GM19468 (cell line): ENCODE measurements around the gene TMEM60.
"Not testable (repeated sequence)": the region's sequence is repeated elsewhere in the genome, so short reads cannot be mapped to it uniquely, and the experiment has no call there.

Experiments
- ATAC-seq: cut with Tn5 transposase; IDR thresholded peaks from one replicate; pipeline ENCODE4 v1.9.1; 2021; ENCODE audit warnings: mild to moderate bottlenecking, moderate library complexity, moderate number of reproducible peaks; ENCODE audit not compliant: unreplicated experiment; ENCODE audit errors: extremely low read depth

Gene TMEM60, protein sequence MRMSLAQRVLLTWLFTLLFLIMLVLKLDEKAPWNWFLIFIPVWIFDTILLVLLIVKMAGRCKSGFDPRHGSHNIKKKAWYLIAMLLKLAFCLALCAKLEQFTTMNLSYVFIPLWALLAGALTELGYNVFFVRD

GRCh38 chr7:77798394-77799077, at the start of gene TMEM60, which contains the start of gene PHTF2:
Gene TMEM60, minus strand, starts transcription at chr7:77798434. Its CDS starts 4,061 bp downstream, at chr7:77794373.
Gene PHTF2, plus strand, starts transcription at chr7:77798773.
- ATAC-seq = peak; percentile 90

- no peak for ATAC-seq
These were observed 48.3 kb upstream of the TMEM60 start for GRCh38 chr7:77846317-77847092.

GRCh38 chr7:77843194-77843593, 45.0 kb upstream of the TMEM60 start:
- ATAC-seq = no peak

DNA sequence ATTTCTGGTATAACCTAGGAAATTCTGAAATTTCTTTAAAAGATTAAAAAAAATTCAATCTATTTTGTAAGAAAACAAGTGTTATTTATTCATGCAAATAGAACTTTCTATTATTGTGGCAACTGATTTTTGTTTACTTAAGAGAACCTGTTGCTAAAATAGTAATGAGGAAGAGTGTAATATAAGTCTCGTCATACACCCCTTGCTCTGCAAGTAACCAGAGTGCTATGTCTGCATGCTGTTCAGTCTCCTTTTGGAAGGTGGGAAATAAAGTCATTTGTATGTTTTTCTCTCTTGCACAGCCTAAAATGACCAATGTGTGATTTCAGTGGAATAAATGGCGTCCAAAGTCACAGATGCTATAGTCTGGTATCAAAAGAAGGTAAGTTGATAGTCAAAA, 41.7 kb upstream of the TMEM60 start:
- ATAC-seq = no peak

- ATAC-seq = no peak
These were observed 40.8 kb upstream of the TMEM60 start for GRCh38 chr7:77838929-77839491.

DNA sequence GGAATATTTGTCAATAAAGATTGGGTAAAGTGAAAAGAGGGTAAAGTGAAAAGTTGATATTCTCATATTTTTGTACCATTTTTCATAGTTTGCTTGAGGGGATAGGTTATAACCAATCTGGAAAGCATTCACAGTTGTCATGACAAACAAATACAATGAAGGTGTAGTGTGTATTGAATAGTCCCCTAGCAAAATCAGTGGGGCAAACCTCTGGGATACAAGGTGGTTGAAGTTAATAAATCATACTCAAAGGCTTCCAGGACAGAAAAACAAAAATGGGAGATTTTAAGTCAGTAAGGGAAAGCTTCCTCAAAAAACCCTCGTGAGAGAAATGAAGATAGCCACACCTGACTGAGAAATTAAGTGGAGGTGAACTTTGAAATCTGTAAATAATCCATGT, 39.7 kb upstream of the TMEM60 start:
- no peak for ATAC-seq

DNA sequence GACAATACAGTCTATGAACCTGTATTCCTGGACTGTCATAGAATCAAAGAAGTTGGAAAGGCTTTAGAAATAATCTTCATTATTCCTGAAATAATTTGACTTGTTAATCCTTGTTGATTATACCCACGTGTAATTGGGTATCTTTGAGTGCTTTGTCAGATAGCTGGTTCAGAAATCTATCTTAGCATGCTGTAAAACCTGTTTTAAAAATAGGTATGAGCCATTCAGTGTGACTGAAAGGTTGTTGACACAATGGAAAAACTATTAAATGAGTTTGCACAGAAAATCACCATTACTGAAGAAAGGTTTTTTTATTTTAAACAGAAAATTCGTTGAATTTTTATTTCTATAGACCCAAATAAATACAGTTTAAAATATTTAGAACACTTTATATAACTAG, 39.0 kb upstream of the TMEM60 start:
- no peak for ATAC-seq

- not testable (repeated sequence) for ATAC-seq
These were observed 38.2 kb upstream of the TMEM60 start for GRCh38 chr7:77836425-77836824.

- no peak for ATAC-seq
These were observed 34.9 kb upstream of the TMEM60 start for GRCh38 chr7:77833136-77833535.

- no peak for ATAC-seq
These were observed 33.7 kb upstream of the TMEM60 start for GRCh38 chr7:77831953-77832352.

DNA sequence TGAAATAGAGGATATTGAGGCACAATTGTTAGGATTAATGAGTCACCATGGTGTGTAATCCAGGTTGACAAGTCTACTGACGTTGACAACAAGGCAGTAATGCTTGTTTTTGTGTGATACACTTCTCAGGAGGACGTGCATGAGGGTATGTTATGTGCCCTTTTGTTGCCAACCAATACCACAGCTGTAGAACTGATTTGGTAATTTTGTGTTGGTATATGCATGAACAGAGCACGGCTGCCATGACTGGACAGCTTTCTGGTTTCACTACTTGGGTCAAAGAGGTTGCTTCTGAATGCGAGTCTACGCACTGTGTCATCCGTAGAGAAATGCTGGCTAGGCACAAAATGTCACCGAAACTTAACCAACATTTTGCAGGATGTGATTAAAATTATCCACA, 33.2 kb upstream of the TMEM60 start:
- no peak for ATAC-seq

- ATAC-seq = no peak
These were observed 32.6 kb upstream of the TMEM60 start for GRCh38 chr7:77830649-77831355.

- no peak for ATAC-seq
These were observed 29.8 kb upstream of the TMEM60 start for GRCh38 chr7:77827999-77828398.

GRCh38 chr7:77826300-77826699, 28.1 kb upstream of the TMEM60 start:
- ATAC-seq = no peak

DNA sequence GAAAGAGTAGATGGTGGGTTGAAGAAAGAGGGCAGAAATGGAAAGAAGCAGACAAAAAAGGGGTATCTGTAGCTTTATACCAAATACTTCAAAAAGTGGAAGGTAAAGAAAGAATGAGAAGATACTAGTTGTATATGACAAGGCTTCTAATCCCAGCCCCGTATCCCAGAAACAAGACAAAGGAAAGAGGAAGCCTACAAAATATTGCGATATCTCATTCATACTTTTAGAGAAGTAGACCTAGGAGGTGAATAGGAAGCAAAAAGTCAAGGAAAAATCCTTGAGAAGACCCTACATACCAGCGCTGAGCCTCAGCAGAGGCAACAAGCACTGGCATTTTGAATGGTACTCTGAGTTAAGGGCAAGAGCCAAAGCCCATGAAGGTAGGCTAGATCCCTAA, 26.9 kb upstream of the TMEM60 start:
- no peak for ATAC-seq

- no peak for ATAC-seq
These were observed 26.4 kb upstream of the TMEM60 start for GRCh38 chr7:77824636-77825035.

- ATAC-seq = no peak
These were observed 25.6 kb upstream of the TMEM60 start for GRCh38 chr7:77823787-77824186.

DNA sequence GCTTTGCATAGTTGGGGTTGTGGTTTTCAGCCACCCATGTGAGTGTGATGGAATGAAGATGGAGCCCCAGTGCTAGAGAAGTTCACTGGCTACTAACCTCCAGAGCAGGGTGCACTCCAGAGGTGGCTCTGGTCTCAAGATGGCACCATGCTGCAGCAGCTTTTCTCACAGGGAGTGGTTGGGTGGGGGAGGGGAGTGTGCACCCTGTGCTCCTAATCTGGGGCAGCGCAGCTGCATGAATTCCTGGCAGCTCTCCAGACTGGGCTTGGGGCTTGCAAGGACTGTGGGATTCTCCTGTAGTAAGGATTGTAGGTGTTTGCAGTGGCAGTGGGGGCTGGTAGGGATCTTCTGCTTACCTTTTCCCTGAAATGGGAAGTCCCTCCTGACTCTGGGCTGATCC, 24.0 kb upstream of the TMEM60 start:
- no peak for ATAC-seq

- no peak for ATAC-seq
These were observed 22.7 kb upstream of the TMEM60 start for GRCh38 chr7:77820967-77821366.

- ATAC-seq = no peak
These were observed 20.8 kb upstream of the TMEM60 start for GRCh38 chr7:77819021-77819420.
